Fibroblast of lung (primary cell): ENCODE results near the gene CNDP2. TPM values are rescaled to one million over a fixed set of nuclear protein-coding genes. Genes with fewer than 3 reads are reported as not detected.

ENCODE experiments used
- DNase-seq, 2 donors: peaks; one replicate each; pipeline versions ENCODE4 v3.0.0 to v3.0.0-alpha.2; 2010; ENCODE audit warnings: low read depth in 2 of 2
- H2AFZ ChIP-seq: 2 replicates; pipeline ENCODE4 v1.5.1; 2012; ENCODE audit warnings: low read length, control low read depth, inconsistent platforms
- H3K27ac ChIP-seq: 2 replicates; pipeline ENCODE4 v1.5.1; 2011; ENCODE audit warnings: low read length, control low read depth; ENCODE audit not compliant: insufficient read depth
- H3K27me3 ChIP-seq: 2 replicates; pipeline ENCODE4 v1.5.1; 2011; ENCODE audit warnings: mild to moderate bottlenecking, low read length; ENCODE audit not compliant: control insufficient read depth, insufficient read depth
- H3K36me3 ChIP-seq: 2 replicates; pipeline ENCODE4 v1.5.1; 2011; ENCODE audit warnings: low read length; ENCODE audit not compliant: control insufficient read depth, insufficient read depth
- H3K4me1 ChIP-seq: 2 replicates; pipeline ENCODE4 v1.5.1; 2011; ENCODE audit warnings: low read length; ENCODE audit not compliant: control insufficient read depth, insufficient read depth; ENCODE audit errors: extremely low read depth
- H3K4me2 ChIP-seq: 2 replicates; pipeline ENCODE4 v1.5.1; 2011; ENCODE audit warnings: low read length, control low read depth; ENCODE audit not compliant: insufficient read depth; ENCODE audit errors: extremely low read depth
- H3K4me3 ChIP-seq, 4 experiments: fragments of 200-600 bp in 1 of 4; sonication (generic) in 1 of 4; replicated peaks in 1 of 4; 2 replicates each; pipeline ENCODE4 v1.5.1; 2011 to 2016; ENCODE audit warnings: low read length in 4 of 4, low read depth in 3 of 4, mild to moderate bottlenecking in 3 of 4, control low read depth in 2 of 4, inconsistent platforms in 1 of 4, mixed read lengths in 1 of 4; ENCODE audit not compliant: insufficient read depth in 1 of 4; ENCODE audit errors: control extremely low read depth in 1 of 4
- H3K79me2 ChIP-seq: 2 replicates; pipeline ENCODE4 v1.5.1; 2012; ENCODE audit warnings: mild to moderate bottlenecking, low read length, inconsistent platforms; ENCODE audit not compliant: control insufficient read depth, insufficient read depth
- H3K9ac ChIP-seq: 2 replicates; pipeline ENCODE4 v1.5.1; 2011; ENCODE audit warnings: mild to moderate bottlenecking, low read length, control low read depth; ENCODE audit not compliant: insufficient read depth
- H3K9me3 ChIP-seq: 2 replicates; pipeline ENCODE4 v1.5.1; 2012; ENCODE audit warnings: low read depth, low read length; ENCODE audit not compliant: control insufficient read depth, insufficient read depth
- H4K20me1 ChIP-seq: 2 replicates; pipeline ENCODE4 v1.5.1; 2011; ENCODE audit warnings: low read length; ENCODE audit not compliant: control insufficient read depth, insufficient read depth; ENCODE audit errors: extremely low read depth
- EZH2 ChIP-seq: IDR thresholded peaks from 2 replicates; pipeline ENCODE4 v1.5.1; 2012; ENCODE audit warnings: low read length, control low read depth, mild to moderate bottlenecking; ENCODE audit errors: missing control alignments
- polyA plus RNA-seq, 2 donors: library from polyadenylated mRNA; depleted of rRNA in 1 of 2; stranded (reverse) in 1 of 2; unstranded in 1 of 2; fragments of >200 nt; gene quantifications; 2 replicates each; pipeline ENCODE4 v1.2.1, GENCODE V29; 2011 to 2012; ENCODE audit warnings: missing spikeins in 1 of 2
- total RNA-seq: library from RNA; depleted of rRNA; stranded (reverse); fragments of >200 nt; gene quantifications from 2 replicates; pipeline ENCODE4 v1.2.1, GENCODE V29; 2014
- TF ChIP-seq, protein P1 (sequence below), 2 donors: IDR thresholded peaks in 1 of 2; conservative IDR thresholded peaks in 1 of 2; 1 replicate in 1 of 2; 2 replicates in 1 of 2; pipeline ENCODE4 v1.5.1; 2011 to 2012; ENCODE audit warnings: low read length in 2 of 2, control low read depth in 1 of 2, inconsistent platforms in 1 of 2, low read depth in 1 of 2, mild to moderate bottlenecking in 1 of 2

The CNDP2 gene
- total and polyA plus RNA-seq, 2 donors (not counting 1 experiment from before 2014, with no cell fraction given): 41.8 to 69.8 TPM

- Histone ChIP-seq H2AFZ (no peak overlapping the region), H3K4me3 (no peak overlapping the region), H3K27ac (no peak overlapping the region), H3K4me1 (no peaks in the 10 kb centered on the region), H3K79me2 (no peaks in the 10 kb centered on the region), H3K27me3 (peaks cover under 1% of the 10 kb centered on the region), H3K9ac (no peak overlapping the region), H3K36me3 (no peaks in the 10 kb centered on the region), H3K9me3 (no peaks in the 10 kb centered on the region), H4K20me1 (no peaks in the 10 kb centered on the region), H3K4me2 (no peak overlapping the region)
- DNase-seq: no peak
- TF ChIP-seq, protein P1, sequence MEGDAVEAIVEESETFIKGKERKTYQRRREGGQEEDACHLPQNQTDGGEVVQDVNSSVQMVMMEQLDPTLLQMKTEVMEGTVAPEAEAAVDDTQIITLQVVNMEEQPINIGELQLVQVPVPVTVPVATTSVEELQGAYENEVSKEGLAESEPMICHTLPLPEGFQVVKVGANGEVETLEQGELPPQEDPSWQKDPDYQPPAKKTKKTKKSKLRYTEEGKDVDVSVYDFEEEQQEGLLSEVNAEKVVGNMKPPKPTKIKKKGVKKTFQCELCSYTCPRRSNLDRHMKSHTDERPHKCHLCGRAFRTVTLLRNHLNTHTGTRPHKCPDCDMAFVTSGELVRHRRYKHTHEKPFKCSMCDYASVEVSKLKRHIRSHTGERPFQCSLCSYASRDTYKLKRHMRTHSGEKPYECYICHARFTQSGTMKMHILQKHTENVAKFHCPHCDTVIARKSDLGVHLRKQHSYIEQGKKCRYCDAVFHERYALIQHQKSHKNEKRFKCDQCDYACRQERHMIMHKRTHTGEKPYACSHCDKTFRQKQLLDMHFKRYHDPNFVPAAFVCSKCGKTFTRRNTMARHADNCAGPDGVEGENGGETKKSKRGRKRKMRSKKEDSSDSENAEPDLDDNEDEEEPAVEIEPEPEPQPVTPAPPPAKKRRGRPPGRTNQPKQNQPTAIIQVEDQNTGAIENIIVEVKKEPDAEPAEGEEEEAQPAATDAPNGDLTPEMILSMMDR (conservative IDR thresholded peaks at IDR 0.05 in 1 of 2, IDR thresholded peaks at IDR 0.05 in 1 of 2; ENCODE audit: low read depth in 1 of 2, low read length in 2 of 2): no peak
- no peak for TF ChIP-seq EZH2
These were observed 29.6 kb downstream of the CNDP2 start for GRCh38 chr18:74525741-74526140.

- no peak overlapping the region for H3K27ac ChIP-seq
- H3K4me2 ChIP-seq: no peak overlapping the region
- H3K4me1 ChIP-seq: no peaks in the 10 kb centered on the region
- TF ChIP-seq, protein P1 (conservative IDR thresholded peaks at IDR 0.05 in 1 of 2, IDR thresholded peaks at IDR 0.05 in 1 of 2; ENCODE audit: low read depth in 1 of 2, low read length in 2 of 2): no peak
- no peak for TF ChIP-seq EZH2
- no peaks in the 10 kb centered on the region for H3K9me3 ChIP-seq
- no peak overlapping the region for H3K4me3 ChIP-seq
- no peak overlapping the region for H2AFZ ChIP-seq
- peaks cover 5% of the 10 kb centered on the region for H3K27me3 ChIP-seq
- H3K79me2 ChIP-seq: no peaks in the 10 kb centered on the region
- H3K36me3 ChIP-seq: no peaks in the 10 kb centered on the region
- no peak overlapping the region for H3K9ac ChIP-seq
- DNase-seq: no peak
- no peaks in the 10 kb centered on the region for H4K20me1 ChIP-seq
These were observed 30.3 kb downstream of the CNDP2 start for GRCh38 chr18:74526488-74526887.

GRCh38 chr18:74528478-74528877, 32.3 kb downstream of the CNDP2 start:
- no peak for TF ChIP-seq EZH2
- TF ChIP-seq, protein P1 (conservative IDR thresholded peaks at IDR 0.05 in 1 of 2, IDR thresholded peaks at IDR 0.05 in 1 of 2; ENCODE audit: low read depth in 1 of 2, low read length in 2 of 2): no peak
- DNase-seq: no peak
- Histone ChIP-seq H3K27ac (no peak overlapping the region), H3K9me3 (no peaks in the 10 kb centered on the region), H3K27me3 (peaks cover 8% of the 10 kb centered on the region), H3K9ac (no peak overlapping the region), H4K20me1 (no peaks in the 10 kb centered on the region), H3K4me2 (no peak overlapping the region), H3K79me2 (no peaks in the 10 kb centered on the region), H3K4me1 (no peaks in the 10 kb centered on the region), H3K36me3 (no peaks in the 10 kb centered on the region), H2AFZ (no peak overlapping the region), H3K4me3 (no peak overlapping the region)
